Activated naive CD8-positive, alpha-beta T cell treated with anti-CD3 and anti-CD28 coated beads for 36 hours (primary cell): ENCODE data around the gene MVD. TPM values are rescaled to one million over a fixed set of nuclear protein-coding genes. Genes with fewer than 3 reads are reported as not detected.

Experiments
- DNase-seq: peaks from one replicate; pipeline ENCODE4 v3.0.0; 2021
- H3K27ac Mint-ChIP-seq: one replicate; pipeline ENCODE4 v1.8.0; 2022; ENCODE audit warnings: mild to moderate bottlenecking, moderate library complexity, mixed read lengths
- H3K27me3 Mint-ChIP-seq: one replicate; pipeline ENCODE4 v1.8.0; 2022; ENCODE audit warnings: mild to moderate bottlenecking, mixed read lengths
- H3K36me3 Mint-ChIP-seq: one replicate; pipeline ENCODE4 v1.8.0; 2021; ENCODE audit warnings: mild to moderate bottlenecking, mixed read lengths
- H3K4me1 Mint-ChIP-seq: one replicate; pipeline ENCODE4 v1.8.0; 2021; ENCODE audit warnings: mixed read lengths
- H3K4me3 Mint-ChIP-seq: one replicate; pipeline ENCODE4 v1.8.0; 2022; ENCODE audit warnings: mild to moderate bottlenecking, moderate library complexity, mixed read lengths
- H3K9me3 Mint-ChIP-seq: one replicate; pipeline ENCODE4 v1.8.0; 2022; ENCODE audit warnings: mixed read lengths
- total RNA-seq, 2 experiments: library from RNA; stranded (reverse); gene quantifications; one replicate each; pipeline ENCODE4 v1.2.3, GENCODE V29; 2021

Gene MVD
- 10 to 100 TPM; 53.3 to 56.6 TPM for total RNA-seq

- peak within 1 kb of the TSS; percentile 92 for H3K4me3 Mint-ChIP-seq
- H3K27ac Mint-ChIP-seq, result peak within 1 kb of the TSS; percentile 89
- no peaks in the 10 kb centered on the region for H3K27me3 Mint-ChIP-seq
- H3K36me3 Mint-ChIP-seq, result peaks cover 3% of the 10 kb centered on the region
- H3K9me3 Mint-ChIP-seq, result no peaks in the 10 kb centered on the region
- DNase-seq, result peak; percentile 97
- H3K4me1 Mint-ChIP-seq, result peaks cover 16% of the 10 kb centered on the region
Observed at GRCh38 chr16:88662843-88663606, at the start of gene MVD. TSS of gene MVD (minus strand) at chr16:88663091. CDS start at chr16:88663080, 11 bp downstream.

GRCh38 chr16:88712362-88712979, 49.6 kb upstream of the MVD start:
- Mint-ChIP-seq H3K9me3 (no peaks in the 10 kb centered on the region), H3K36me3 (peaks cover 6% of the 10 kb centered on the region), H3K27me3 (no peaks in the 10 kb centered on the region), H3K27ac (no peak overlapping the region), H3K4me1 (peaks cover 6% of the 10 kb centered on the region), H3K4me3 (no peak overlapping the region)
- no peak for DNase-seq

- DNase-seq, result no peak
- Mint-ChIP-seq H3K27ac (no peak overlapping the region), H3K27me3 (no peaks in the 10 kb centered on the region), H3K36me3 (peaks cover 3% of the 10 kb centered on the region), H3K4me3 (no peak overlapping the region), H3K4me1 (peaks cover 11% of the 10 kb centered on the region), H3K9me3 (no peaks in the 10 kb centered on the region)
Observed at GRCh38 chr16:88711750-88712340, 49.0 kb upstream of the MVD start.

- Mint-ChIP-seq H3K4me1 (peaks cover 11% of the 10 kb centered on the region), H3K27ac (no peak overlapping the region), H3K27me3 (no peaks in the 10 kb centered on the region), H3K36me3 (no peaks in the 10 kb centered on the region), H3K9me3 (no peaks in the 10 kb centered on the region), H3K4me3 (no peak overlapping the region)
- no peak for DNase-seq
Observed at GRCh38 chr16:88710556-88710955, 47.7 kb upstream of the MVD start.

- no peaks in the 10 kb centered on the region for H3K9me3 Mint-ChIP-seq
- peak overlapping the region; percentile 80 for H3K27ac Mint-ChIP-seq
- H3K27me3 Mint-ChIP-seq, result no peaks in the 10 kb centered on the region
- peaks cover 10% of the 10 kb centered on the region for H3K36me3 Mint-ChIP-seq
- peaks cover 41% of the 10 kb centered on the region for H3K4me1 Mint-ChIP-seq
- peak overlapping the region; percentile 90 for H3K4me3 Mint-ChIP-seq
- no peak for DNase-seq
Observed at GRCh38 chr16:88706965-88707826, 44.3 kb upstream of the MVD start.

GRCh38 chr16:88706229-88706964, 43.5 kb upstream of the MVD start, which contains the start of the genes CTU2 and RNF166:
TSS of gene CTU2 (plus strand) at chr16:88706503. CDS start at chr16:88706531, 28 bp downstream.
TSS of gene RNF166 (minus strand) at chr16:88706408. CDS start at chr16:88706325, 83 bp downstream.
- peak within 1 kb of the TSS; percentile 95 for H3K27ac Mint-ChIP-seq

GRCh38 chr16:88705801-88706228, 42.9 kb upstream of the MVD start:
- peaks cover 44% of the 10 kb centered on the region for H3K4me1 Mint-ChIP-seq
- peak overlapping the region; percentile 89 for H3K4me3 Mint-ChIP-seq
- H3K9me3 Mint-ChIP-seq, result no peaks in the 10 kb centered on the region
- H3K36me3 Mint-ChIP-seq, result peaks cover 20% of the 10 kb centered on the region
- DNase-seq, result peak; percentile 47
- H3K27me3 Mint-ChIP-seq, result no peaks in the 10 kb centered on the region
- H3K27ac Mint-ChIP-seq, result peak overlapping the region; percentile 95

More at GRCh38 chr16:88706229-88706964, 43.5 kb upstream of the MVD start, which contains the start of the genes CTU2 and RNF166:
- peak; percentile 98 for DNase-seq
- Mint-ChIP-seq H3K9me3 (no peaks in the 10 kb centered on the region), H3K36me3 (peaks cover 16% of the 10 kb centered on the region), H3K4me3 (peak within 1 kb of the TSS; percentile 90), H3K4me1 (peaks cover 43% of the 10 kb centered on the region), H3K27me3 (no peaks in the 10 kb centered on the region)

- peaks cover 20% of the 10 kb centered on the region for H3K36me3 Mint-ChIP-seq
- H3K9me3 Mint-ChIP-seq, result no peaks in the 10 kb centered on the region
- peaks cover 44% of the 10 kb centered on the region for H3K4me1 Mint-ChIP-seq
- H3K27me3 Mint-ChIP-seq, result no peaks in the 10 kb centered on the region
- peak; percentile 39 for DNase-seq
- peak overlapping the region; percentile 95 for H3K27ac Mint-ChIP-seq
- H3K4me3 Mint-ChIP-seq, result peak overlapping the region; percentile 89
Observed at GRCh38 chr16:88705076-88705684, 42.3 kb upstream of the MVD start.

- Mint-ChIP-seq H3K27ac (peak overlapping the region; percentile 95), H3K4me1 (peaks cover 51% of the 10 kb centered on the region), H3K36me3 (peaks cover 26% of the 10 kb centered on the region)
Observed at GRCh38 chr16:88703486-88704309, 40.8 kb upstream of the MVD start.

GRCh38 chr16:88702371-88703210, 39.7 kb upstream of the MVD start:
- peaks cover 29% of the 10 kb centered on the region for H3K36me3 Mint-ChIP-seq
- DNase-seq, result peak; percentile 42
- peak overlapping the region; percentile 95 for H3K27ac Mint-ChIP-seq
- H3K4me3 Mint-ChIP-seq, result peak overlapping the region; percentile 89
- peaks cover 57% of the 10 kb centered on the region for H3K4me1 Mint-ChIP-seq
- H3K27me3 Mint-ChIP-seq, result no peaks in the 10 kb centered on the region
- H3K9me3 Mint-ChIP-seq, result no peaks in the 10 kb centered on the region

More at GRCh38 chr16:88703486-88704309, 40.8 kb upstream of the MVD start:
- Mint-ChIP-seq H3K4me3 (peak overlapping the region; percentile 89), H3K27me3 (no peaks in the 10 kb centered on the region), H3K9me3 (no peaks in the 10 kb centered on the region)
- peak; percentile 84 for DNase-seq

- Mint-ChIP-seq H3K9me3 (no peaks in the 10 kb centered on the region), H3K27me3 (no peaks in the 10 kb centered on the region), H3K4me3 (peak overlapping the region; percentile 89), H3K27ac (peak overlapping the region; percentile 95), H3K36me3 (peaks cover 30% of the 10 kb centered on the region), H3K4me1 (peaks cover 52% of the 10 kb centered on the region)
- no peak for DNase-seq
Observed at GRCh38 chr16:88701581-88702370, 38.9 kb upstream of the MVD start.
